ENCODE data around the gene CD63. TPM values are rescaled to one million over a fixed set of nuclear protein-coding genes. Genes with fewer than 3 reads are reported as not detected.

The CD63 gene
- total and polyA plus RNA-seq, 2 of the 13 experiments (the other 11 are each of a cell fraction or from before 2014, with no cell fraction given), result 234 to 277 TPM

GRCh38 chr12:55728939-55729818 lies at the start of gene CD63 (continued):
- TF ChIP-seq ZNF646 (CRISPR knock-in tag; IDR thresholded peaks at IDR 0.05) (no peak), FOXO1 (CRISPR knock-in tag; IDR thresholded peaks at IDR 0.05) (no peak), BCLAF1 (IDR thresholded peaks at IDR 0.05) (no peak), ATF2 (CRISPR knock-in tag; IDR thresholded peaks at IDR 0.05) (no peak), GFI1 (CRISPR knock-in tag; IDR thresholded peaks at IDR 0.05; ENCODE audit: borderline replicate concordance) (peak; percentile 73; the same call in 1 of the 2 replicates), SMAD9 (CRISPR knock-in tag; IDR thresholded peaks at IDR 0.05) (no peak), ZNF563 (CRISPR knock-in tag; IDR thresholded peaks at IDR 0.05) (peak; percentile 73), ZHX2 (IDR thresholded peaks at IDR 0.05; ENCODE audit: low read depth) (no peak), ZHX2 (CRISPR knock-in tag; IDR thresholded peaks at IDR 0.05; ENCODE audit: borderline replicate concordance) (no peak)

Measured in HepG2 (cell line).